Activated CD8-positive, alpha-beta memory T cell treated with anti-CD3 and anti-CD28 coated beads, Interleukin-2, amount 50 U/mL, for 1 hour (primary cell): ENCODE data around the gene UQCRH.
"Not testable (repeated sequence)": the region's sequence is repeated elsewhere in the genome, so short reads cannot be mapped to it uniquely, and the experiment has no call there.

Source experiments
- DNase-seq: peaks from one replicate; pipeline ENCODE4 v3.0.0-alpha.2; 2020; ENCODE audit errors: extremely low read depth

Gene UQCRH

DNA sequence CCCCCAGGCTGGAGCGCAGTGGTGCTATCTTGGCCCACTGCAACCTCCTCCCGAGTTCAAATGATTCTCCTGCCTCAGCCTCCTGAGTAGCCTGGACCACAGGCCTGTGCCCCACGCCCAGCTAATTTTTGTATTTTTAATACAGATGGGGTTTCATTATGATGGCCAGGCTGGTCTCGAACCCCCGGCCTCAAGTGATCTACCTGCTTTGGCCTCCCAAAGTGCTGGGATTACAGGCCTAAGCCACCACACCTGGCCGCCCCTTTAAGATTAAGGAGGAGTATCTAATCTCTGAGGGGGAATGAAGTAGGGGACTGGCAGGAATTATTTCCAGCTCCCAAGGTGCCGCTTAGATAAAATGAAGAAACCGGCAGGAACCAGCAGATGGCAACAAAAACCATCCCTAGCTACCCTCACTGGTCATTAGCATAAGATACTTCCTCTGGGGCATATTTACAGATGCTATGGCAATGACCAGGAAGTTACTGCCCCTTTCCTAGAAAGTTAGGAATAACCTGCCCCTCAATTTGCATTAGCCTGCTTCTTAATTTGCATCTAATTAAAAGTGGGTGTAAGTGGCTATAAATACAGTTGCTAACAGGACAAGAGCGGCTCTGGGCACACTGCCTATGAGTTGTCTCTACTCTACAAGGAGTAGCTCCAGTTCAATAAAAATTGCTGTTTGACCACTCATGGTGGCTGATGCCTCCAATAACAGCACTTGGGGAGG, 30.0 kb downstream of the UQCRH start:
- no peak for DNase-seq

DNA sequence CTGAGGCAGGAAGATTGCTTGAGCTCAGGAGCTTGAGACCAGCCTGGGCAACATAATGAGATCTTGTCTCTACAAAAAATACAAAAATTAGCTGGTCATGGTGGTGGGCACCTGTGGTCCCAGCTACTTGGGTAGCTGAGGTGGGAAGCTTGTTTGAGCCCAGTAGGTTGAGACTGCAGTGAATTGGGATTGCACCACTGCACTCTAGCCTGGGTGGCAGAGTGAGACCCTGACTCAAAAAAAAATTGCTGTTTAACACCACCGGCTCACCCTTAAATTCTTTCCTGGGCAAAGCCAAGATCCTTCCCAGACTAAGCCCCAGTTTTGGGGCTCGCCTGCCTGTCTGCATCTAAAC, 30.5 kb downstream of the UQCRH start:
- no peak for DNase-seq

DNA sequence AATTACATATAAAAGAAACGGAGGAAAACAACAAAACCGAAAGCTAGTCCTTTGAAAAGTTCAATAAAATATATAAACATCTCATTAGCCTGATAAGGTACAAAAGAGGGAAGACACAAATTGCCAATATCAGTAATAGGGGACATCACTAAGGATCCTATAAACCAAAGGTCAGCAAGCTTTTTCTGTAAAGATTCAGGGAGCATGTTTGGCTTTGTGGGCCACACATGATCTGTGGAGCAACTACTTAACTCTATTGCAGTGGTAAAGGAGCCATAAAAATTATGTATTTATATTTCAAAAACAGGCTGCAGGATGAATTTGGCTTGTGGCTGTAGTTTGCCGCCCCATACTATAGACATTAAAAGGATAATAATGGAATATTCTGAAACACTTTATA, 31.6 kb downstream of the UQCRH start:
- DNase-seq, result no peak

DNA sequence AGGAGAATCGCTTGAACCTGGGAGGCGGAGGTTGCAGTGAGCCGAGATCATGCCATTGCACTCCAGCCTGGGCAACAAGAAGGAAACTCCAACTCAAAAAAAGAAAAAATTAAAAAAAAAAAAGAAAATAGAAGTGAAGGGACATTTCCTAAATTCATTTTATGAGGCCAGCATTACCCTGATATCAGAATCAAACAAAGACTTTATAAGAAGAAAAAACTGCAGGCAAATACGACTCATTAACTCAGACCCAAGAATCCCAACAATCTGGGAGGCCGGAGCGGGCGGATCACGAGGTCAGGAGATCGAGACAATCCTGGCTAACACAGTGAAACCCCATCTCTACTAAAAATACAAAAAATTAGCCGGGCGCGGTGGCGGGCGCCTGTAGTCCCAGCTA, 33.9 kb downstream of the UQCRH start:
- not testable (repeated sequence) for DNase-seq

DNA sequence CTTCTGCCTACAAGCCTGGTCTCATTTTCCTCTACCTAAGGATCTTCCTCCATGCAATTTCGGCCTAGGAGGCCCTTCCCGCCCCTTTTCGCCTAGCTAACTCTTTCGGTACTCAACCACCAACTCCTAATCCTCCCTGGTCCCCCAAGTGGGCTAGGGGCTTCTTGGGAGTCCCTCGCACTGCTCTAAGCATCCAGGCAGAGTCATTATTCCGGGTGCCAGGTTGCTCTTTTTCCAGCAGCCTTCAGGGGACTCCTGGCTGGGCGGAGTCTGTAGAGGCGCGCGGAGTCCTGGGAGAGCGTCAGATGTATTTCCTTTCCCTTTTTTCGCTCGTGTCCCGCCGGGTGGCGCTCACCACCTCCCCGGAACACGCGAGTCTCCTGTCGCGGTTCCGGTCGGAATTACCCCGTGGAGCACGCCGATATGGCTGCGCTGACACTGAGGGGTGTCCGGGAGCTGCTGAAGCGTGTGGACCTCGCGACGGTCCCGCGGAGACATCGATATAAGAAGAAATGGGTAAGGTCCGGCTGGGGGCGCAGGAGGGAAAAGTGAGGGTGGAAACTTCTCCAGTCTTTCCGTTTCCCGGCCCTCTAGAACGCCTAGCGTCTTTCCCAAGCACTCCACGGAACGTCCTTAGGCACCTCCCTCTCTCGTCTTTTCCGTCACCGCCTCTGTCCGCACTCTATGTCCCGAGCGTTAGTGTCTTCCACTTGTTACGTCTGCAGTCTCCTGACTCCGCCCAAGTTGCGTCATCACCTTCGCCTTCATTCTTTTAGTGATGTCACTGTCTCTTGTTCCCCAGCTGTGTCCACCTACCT, 37.1 kb downstream of the UQCRH start, which contains the start of gene NSUN4:
Gene NSUN4 (plus strand): TSS at position 404 of the 818 bp plus-strand sequence. CDS start 20 bp downstream, at position 424.
- DNase-seq, result peak; percentile 81

DNA sequence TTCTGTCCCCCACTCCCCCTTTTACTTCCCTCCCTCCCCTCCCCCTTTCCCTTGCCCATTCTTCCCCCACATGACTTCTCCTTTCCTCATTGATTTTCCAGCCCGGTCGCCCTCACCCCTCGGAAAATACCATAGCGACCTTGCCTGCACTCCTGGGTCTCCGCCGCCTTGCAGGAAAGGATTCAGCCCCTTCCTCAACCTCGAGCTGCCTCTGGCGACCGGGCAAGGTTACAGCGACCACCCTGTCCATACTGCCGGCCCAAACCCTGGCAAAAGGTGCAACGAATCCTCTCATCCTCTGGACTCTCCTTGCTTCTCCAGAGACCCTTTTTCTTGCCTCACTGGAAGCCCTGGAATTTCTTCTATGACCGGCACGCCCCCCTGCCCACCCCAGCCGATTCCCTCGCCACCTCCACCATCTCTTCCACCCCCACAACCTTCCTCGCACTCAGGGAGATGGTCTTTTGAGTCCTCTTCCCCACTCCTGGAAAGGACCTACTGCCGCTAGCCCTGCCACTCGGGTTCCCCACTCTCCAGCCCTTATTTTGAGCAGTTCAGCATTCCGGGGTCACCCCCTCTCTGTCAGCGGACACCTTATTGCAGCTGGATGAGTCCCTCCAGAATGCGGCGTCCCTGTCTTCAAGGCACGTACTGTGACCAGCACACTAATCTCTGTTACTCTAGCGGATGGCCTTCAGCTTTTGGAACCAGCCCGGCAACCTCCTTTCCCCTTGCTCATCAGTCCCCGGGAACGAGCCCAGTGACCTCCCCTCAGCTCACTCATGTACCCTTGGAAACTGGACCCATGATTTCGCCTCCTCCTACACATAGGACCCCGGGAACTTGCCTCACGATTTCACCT, 38.0 kb downstream of the UQCRH start:
- no peak for DNase-seq

DNA sequence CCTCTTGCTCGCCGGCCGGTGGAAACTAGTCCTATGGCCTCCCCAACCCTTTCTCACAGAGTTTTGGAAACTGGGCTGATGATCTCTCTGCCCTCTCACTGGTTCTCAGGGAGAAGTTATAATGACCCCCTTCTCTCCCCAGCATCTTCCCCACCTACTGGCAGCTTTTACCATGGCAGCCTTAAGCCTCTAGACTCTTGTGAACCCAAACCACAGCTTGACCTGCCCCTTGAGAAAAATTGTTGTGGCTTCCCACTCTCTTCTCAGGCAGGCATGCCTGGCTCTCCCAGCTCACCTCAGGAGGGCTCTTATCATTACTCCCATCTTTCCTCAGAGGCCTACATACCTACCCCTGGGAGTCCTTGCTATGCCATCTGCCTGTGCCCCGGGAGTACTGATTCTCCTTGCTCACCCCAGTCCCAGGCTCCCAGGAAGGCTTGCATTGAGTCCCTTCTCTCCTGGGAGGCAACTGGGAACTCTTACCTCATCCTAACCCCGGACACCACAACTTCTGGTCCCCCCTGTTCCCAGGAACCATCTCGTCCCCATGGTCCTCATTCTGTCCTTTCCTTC, 38.7 kb downstream of the UQCRH start:
- DNase-seq, result no peak

DNA sequence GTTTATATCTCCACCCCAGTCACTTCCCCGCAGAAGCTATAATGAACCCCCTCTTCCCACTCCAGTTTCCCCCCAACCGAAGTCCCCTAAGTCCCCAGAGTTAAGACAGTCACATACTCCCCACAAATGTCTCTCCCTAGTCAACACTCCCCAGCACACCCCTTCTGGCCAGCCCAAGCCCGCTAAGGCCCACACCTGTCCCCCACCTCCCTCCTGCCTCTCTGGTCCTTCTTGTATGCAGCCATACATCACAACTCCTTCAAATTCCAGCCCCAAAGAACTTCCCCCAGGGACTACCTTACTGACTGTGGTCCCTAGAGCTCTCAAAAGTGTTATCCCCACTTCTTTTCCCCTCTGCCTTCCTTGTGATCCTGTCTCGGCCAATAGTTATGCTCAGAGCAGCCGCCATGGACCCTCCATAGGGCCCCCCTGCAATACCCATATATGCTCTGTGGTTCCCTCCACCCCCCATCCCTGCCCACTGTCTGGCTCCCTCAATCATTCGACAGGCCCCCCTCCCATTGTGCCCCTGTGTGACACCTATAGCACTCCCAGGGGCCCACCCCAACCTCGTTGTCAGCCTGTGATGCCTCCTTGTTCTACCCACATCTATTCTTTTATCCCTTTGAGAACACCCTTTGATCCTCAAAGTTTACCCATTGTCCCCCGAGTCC, 39.3 kb downstream of the UQCRH start:
- no peak for DNase-seq

DNA sequence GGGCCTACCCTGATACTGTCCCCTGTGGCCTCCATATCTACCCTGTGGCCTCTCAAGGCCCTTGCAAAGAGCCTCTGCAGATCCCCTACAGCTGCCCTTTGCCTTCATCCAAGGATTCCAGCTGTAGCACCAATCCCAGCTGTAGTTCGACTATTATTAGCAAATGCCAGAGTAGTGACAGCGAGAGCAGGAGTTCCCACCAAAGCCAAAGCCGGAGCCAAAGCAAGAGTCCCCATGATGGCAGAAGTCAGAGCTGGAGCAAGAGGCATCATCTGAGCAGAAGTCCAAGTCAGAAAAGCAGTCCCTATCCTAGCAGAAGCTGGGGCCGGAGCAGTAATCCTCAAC, 39.8 kb downstream of the UQCRH start:
- DNase-seq, result no peak

DNA sequence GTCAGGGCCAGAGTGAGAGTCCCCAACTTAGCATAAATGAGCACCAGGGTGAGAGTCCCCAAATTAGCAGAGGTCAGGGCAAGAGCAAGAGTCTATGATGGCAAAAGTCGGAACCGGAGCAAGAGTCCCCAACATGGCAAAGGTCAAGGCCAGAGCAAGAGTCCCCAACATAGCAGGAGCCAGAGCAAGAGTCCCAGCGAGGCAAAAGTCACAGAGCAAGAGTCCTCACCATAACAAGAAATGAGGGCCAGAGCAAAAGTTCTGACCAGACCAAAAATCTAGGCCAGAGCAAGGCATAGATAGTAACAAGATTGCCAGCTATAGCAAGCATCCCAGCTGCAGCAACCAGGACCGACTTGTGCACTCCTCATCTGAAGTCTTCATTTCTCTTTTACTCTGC, 40.2 kb downstream of the UQCRH start:
- DNase-seq, result no peak

DNA sequence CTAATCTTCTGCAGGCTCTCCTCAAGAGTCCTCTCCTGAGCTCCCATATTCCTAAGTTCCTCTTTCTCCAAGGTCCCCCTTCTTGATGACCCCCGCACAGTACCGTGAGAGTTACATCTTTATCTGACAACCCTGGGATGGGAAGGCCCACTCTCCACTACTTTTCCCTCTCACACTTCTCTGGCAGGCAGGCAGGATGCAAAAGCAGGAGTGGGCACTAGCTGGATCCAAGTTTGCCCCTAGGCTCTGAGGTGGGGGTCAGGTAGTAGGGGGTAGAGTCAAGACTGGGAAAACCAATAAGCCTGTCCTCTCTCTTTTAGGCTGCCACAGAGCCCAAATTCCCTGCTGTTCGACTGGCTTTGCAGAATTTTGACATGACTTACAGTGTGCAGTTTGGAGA, 41.0 kb downstream of the UQCRH start:
- DNase-seq, result no peak

DNA sequence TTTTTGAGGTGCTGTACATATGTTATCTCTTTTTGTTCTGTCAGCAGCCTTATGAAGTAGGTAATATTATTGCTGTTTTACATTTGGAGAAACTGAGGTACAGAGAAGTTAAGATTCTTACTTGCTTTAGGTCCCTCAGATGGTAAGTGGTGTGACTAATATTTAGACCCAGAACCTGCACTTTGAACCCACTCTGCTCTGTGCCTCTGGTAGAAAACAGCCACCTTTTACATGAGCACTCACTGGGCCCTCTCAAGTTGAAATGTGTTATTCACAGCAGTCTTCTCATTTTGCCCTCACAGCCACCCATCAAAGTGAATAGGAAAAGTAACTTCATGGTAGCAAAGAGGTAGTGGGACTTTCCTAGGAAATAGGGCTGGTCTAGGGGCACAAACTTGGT, 41.8 kb downstream of the UQCRH start:
- no peak for DNase-seq

DNA sequence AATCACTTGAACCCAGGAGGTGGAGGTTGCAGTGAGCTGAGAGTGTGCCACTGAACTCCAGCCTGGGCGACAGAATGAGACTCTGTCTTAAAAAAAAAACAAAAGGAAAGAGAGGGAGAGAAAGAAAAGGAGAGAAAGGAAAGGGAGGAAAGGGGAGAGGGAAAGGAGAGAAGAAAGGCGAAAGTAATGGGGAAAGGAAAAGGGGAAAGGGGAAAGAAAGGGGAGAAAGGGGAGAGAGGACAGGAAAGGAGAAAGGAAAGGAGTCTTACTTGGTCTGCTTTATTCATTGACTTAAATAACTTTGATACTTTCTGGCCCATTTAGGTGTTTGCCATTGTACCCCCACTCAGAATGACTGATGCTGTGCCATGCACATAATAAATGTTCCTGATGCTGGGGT, 48.9 kb downstream of the UQCRH start:
- no peak for DNase-seq

DNA sequence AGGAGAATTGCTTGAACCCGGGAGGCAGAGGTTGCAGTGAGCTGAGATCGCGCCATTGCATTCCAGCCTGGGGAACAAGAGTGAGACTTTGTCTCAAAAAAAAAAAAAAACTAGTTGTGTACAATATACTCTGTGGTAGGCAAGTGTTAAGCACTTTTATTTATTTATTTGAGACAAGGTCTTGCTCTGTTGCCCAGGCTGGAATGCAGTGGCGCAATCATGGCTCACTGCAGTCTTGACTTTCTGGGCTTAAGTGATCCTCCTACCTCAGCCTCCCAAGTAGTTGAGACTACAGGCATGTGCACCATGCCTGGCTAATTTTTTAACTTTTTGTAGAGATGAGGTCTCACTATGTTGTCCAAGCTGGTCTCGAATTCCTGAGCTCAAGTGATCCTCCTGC, 52.4 kb downstream of the UQCRH start:
- not testable (repeated sequence) for DNase-seq

DNA sequence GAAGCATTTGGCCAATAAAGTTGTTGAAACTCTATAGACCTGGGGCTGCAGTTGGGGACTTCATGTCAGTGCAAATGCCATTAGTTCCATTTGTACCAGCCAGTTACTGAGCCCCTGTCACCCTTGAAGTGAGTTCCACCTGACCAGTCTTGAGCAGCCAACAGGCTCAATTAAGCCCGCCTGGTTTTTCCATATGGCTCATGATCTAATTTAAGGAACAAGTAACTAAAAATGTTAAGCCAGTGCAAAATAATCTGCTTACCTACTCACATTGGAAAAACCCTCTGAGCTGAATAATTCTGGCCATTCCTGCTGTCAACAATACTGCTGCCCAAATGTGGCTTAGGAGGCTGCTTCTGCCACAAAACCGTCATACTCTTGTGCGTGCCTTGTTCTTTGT, 58.7 kb downstream of the UQCRH start:
- no peak for DNase-seq

DNA sequence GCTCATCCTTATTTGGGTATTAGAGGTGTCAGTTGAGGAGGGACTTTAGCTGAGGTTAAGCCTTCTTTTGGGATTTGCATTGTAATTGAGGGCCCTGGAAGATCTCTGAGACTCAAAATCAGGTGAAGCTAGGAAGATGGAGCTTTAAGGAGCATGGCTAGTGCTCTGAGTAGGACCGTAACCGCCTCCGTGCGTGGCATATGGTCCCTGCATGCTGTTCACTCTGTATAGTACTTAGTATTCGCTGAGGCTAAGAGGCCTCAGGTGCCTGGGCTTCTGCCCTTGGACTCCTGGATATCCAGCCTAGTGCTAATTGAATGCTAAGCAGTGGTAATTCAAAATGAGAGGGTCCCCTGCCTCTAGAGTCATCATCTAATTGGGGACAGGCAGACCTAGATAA, 59.6 kb downstream of the UQCRH start:
- no peak for DNase-seq

DNA sequence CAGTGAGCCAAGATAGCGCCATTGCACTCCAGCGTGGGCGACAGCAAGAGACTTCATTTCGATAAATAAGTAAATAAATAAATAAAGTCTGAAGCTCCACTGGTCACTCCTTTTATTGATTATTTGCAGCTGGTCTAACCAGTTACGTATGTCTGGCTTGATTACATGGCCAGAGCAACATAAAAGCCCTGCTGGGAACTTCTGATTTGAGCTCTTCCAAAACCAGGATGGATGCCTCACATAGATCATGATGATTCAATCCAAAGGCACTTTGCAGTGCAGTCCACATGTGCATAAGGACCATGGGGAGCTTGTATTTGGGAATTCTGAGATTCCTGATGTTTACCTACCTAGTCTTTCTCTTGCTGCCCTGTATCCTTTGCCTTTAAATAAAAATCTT, 61.1 kb downstream of the UQCRH start:
- DNase-seq, result no peak

DNA sequence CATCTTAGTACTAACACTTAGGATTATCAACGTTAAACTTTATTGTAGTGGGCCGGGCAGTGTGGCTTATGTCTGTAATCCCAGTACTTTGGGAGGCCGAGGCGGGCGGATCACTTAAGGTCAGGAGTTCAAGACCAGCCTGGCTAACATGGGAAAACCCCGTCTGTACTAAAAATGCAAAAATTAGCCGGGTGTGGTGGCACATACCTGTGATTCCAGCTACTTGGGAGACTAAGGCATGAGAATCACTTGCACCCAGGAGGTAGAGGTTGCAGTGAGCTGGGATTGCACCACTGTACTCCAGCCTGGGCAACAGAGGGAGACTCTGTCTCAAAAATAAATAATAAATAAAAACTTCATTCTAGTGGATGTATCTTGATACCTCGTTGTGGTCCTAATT, 62.3 kb downstream of the UQCRH start:
- not testable (repeated sequence) for DNase-seq
